OCI-LY1 (cell line): Measurements from ENCODE around the gene HLA-C.

ENCODE experiments used
- CTCF ChIP-seq: fragments of 200-600 bp; sonication (generic), shearing (Covaris generic); IDR thresholded peaks from 2 replicates; pipeline ENCODE4 v1.5.1; 2017; ENCODE audit warnings: mild to moderate bottlenecking, antibody characterized with exemption, low read length, moderate library complexity, mixed read lengths
- EZH2 ChIP-seq: fragments of 200-600 bp; sonication (generic), shearing (Covaris generic); IDR thresholded peaks from 2 replicates; pipeline ENCODE4 v1.8.0; 2017; ENCODE audit warnings: borderline replicate concordance, mixed run types, mild to moderate bottlenecking, antibody characterized with exemption, low read length, moderate library complexity, mixed read lengths

- TF ChIP-seq CTCF (no peak), EZH2 (no peak)
Observed at GRCh38 chr6:31225735-31226134, 46.2 kb downstream of the HLA-C start.
